Esophagus (tissue), 2 donors: ENCODE data around the gene TERT. TPM values are rescaled to one million over a fixed set of nuclear protein-coding genes. Genes with fewer than 3 reads are reported as not detected.

Experiments
- H3K27ac ChIP-seq, 2 donors: one replicate each; pipeline ENCODE4 v1.5.1; 2013; ENCODE audit warnings: low read depth in 2 of 2, mild to moderate bottlenecking in 2 of 2, inconsistent platforms in 1 of 2, low read length in 1 of 2, moderate library complexity in 1 of 2
- H3K27me3 ChIP-seq, 2 donors: one replicate each; pipeline ENCODE4 v1.6.1; 2013; ENCODE audit warnings: low read length in 2 of 2, control low read depth in 1 of 2, mild to moderate bottlenecking in 1 of 2; ENCODE audit not compliant: insufficient read depth in 2 of 2, control insufficient read depth in 1 of 2
- H3K36me3 ChIP-seq, 2 donors: one replicate each; pipeline ENCODE4 v1.6.1; 2013; ENCODE audit warnings: low read length in 1 of 2; ENCODE audit not compliant: control insufficient read depth in 2 of 2, insufficient read depth in 2 of 2
- H3K4me1 ChIP-seq, 2 donors: one replicate each; pipeline ENCODE4 v1.6.1; 2013; ENCODE audit warnings: low read length in 1 of 2; ENCODE audit not compliant: control insufficient read depth in 2 of 2, insufficient read depth in 2 of 2
- H3K4me3 ChIP-seq, 2 donors: one replicate each; pipeline ENCODE4 v1.5.1; 2013; ENCODE audit warnings: low read length in 2 of 2, mild to moderate bottlenecking in 2 of 2, low read depth in 1 of 2, moderate library complexity in 1 of 2
- H3K9me3 ChIP-seq, 2 donors: one replicate each; pipeline ENCODE4 v1.6.1; 2013; ENCODE audit warnings: mild to moderate bottlenecking in 2 of 2, low read depth in 1 of 2, low read length in 1 of 2, moderate library complexity in 1 of 2; ENCODE audit not compliant: control insufficient read depth in 2 of 2, insufficient read depth in 1 of 2
- WGBS, 2 donors: extraction: QIAGEN DNeasy Blood & Tissue Kit; methylation state at CpG; one replicate each; pipeline ENCODE4 v1.1.7; 2013; 5-methylcytosine and 5-hydroxymethylcytosine counted together
- polyA plus RNA-seq, 2 donors: library from polyadenylated mRNA; stranded (reverse); fragments of 200-250 nt; gene quantifications; one replicate each; pipeline ENCODE4 v1.2.3, GENCODE V29; 2013
- donor health status: healthy with polysubstance abuse.
- donor health status: Bipolar disorder and iron deficiency.

TERT gene
- polyA plus RNA-seq, 2 donors = 0.13 to 0.51 TPM

DNA sequence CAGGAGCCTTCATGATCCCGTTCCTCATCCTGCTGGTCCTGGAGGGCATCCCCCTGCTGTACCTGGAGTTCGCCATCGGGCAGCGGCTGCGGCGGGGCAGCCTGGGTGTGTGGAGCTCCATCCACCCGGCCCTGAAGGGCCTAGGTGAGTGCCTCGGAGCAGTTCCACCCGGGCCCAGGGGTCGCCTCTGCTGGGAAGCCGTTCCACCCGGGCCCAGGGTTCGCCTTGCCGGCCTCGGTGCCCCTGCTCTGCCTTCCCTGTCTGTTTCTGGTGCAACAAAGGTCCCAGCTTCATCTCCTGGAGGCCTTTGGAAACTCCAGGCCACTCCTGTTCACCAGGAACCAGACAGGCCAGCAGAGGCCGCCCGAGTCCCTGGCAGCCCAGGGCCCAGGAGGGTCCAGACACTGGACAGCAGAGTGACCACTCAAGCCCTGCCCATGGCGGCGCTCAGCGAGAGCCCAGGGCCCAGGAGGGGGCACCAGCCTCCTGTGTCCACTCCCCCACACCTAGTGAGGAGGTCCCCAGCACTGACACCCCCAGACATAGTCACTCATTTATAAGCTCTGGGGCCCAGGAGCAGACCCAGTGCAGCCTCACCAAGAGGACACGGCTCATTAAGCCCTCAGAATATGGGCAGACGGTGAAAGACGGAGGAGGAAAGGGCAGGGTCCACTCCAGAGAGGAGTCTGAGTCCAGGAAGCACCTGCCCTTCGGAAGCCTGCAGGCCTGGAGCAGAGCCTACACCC lies 86.0 kb downstream of the TERT start:
- Histone ChIP-seq H3K27me3 (peaks cover 0 to 3% of the 10 kb centered on the region in 2 donors), H3K4me3 (no peak overlapping the region), H3K36me3 (no peaks in the 10 kb centered on the region), H3K9me3 (peaks cover 0 to 6% of the 10 kb centered on the region in 2 donors), H3K27ac (no peak overlapping the region), H3K4me1 (no peaks in the 10 kb centered on the region)
- WGBS, 2 donors = 66 to 77% methylated on average over 22 to 24 of the region's 24 CpGs

DNA sequence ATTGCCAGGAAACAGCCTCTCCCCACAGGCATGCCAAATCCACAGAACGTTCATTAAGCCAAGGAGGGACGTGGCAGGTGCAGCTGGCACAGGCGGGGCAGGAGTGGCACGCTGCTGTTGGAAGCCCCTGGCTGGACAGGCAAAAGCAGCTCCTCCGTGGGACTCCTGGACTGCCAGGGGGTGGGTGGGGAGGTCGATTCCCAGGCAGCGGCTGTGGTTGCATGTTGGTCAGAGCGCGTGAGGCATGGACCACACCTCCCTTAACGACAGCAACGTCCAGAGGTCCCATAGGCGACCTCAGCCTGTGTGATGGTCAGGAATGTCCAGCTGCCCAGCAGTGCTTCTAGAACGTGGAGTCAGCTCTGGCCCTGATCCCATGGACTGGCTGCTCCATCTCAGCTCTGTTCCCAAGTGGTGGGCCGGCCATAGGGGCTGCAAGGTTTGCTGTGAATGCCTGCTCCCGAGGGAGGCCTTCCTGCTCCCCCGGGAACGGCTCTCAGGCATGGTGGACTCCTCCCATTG lies 86.6 kb downstream of the TERT start:
- no peak overlapping the region for H3K4me3 ChIP-seq
- 63 to 70% methylated on average over 17 of the region's 17 CpGs for WGBS, 2 donors
- H3K36me3 ChIP-seq = no peaks in the 10 kb centered on the region
- H3K27me3 ChIP-seq = peaks cover 0 to 3% of the 10 kb centered on the region in 2 donors
- H3K4me1 ChIP-seq = no peaks in the 10 kb centered on the region
- H3K9me3 ChIP-seq = peaks cover 0 to 5% of the 10 kb centered on the region in 2 donors
- no peak overlapping the region for H3K27ac ChIP-seq

DNA sequence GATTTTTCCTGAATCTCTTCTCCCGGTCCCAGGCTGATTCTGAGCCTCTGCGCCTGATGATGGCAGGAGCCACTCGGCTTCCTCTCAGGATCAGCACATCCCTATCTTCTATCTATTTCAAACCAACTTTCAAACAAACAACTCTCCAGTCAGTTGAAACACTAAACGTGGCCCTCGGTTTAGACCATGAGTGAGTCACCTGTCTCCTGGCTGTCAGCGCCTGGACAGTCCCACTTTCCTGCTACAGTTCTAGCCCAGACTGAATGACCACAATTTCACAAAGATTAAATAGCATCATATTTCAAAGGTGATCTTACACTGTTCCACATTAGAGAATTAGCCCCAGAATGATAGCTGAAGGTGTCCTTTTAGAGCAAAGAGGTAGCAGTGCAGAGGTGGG lies 87.3 kb downstream of the TERT start:
- no peaks in the 10 kb centered on the region for H3K36me3 ChIP-seq
- WGBS, 2 donors = 60 to 68% methylated on average over 6 of the region's 6 CpGs
- peaks cover 0 to 5% of the 10 kb centered on the region in 2 donors for H3K9me3 ChIP-seq
- H3K4me3 ChIP-seq = no peak overlapping the region
- H3K27me3 ChIP-seq = peaks cover 0 to 3% of the 10 kb centered on the region in 2 donors
- no peaks in the 10 kb centered on the region for H3K4me1 ChIP-seq
- no peak overlapping the region for H3K27ac ChIP-seq

DNA sequence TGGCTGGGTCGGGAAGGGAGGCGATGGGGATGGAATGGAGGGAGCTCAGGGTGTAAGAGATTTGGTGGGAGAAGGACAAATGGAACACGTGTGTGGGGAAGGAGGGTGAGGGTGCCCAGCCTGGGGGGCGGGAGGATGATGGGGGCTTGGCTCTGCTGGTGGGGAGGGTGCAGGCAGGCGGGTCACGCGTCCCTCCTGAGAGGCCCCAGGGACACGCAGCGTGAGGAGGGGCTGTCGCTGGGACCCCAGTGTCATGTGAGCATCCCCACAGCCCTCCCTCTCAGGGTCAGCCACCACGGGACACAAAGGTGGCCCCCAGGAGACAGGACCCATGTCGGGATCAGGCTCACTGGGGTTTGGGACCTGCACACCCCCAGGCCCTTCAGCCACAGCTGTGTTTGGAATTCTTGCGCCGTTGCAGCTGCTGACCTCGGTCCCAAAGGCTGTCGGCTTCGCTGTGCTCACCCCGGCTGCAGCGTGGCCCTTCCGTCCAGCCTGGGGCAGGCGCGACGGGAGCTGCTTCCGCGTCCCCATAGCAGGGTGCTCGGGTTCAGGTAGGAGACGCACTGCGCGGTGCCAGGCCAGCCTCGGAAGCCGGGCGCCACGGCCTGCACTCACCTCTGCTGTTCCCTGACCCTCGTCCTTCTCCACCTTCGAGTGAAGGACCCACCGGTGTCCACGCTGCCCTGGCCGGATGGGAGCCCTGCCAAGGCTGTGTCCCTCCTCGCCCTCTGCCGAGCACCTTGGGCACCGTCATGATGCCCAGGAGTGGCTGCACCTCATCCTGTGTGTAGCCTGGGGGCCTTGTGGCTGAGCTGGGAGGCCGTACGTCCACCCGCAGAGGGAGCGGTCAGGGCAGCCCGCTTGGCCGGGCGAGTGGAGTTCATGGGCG lies 88.1 kb downstream of the TERT start:
- no peak overlapping the region for H3K27ac ChIP-seq
- H3K4me1 ChIP-seq = no peaks in the 10 kb centered on the region
- peaks cover 0 to 3% of the 10 kb centered on the region in 2 donors for H3K9me3 ChIP-seq
- H3K4me3 ChIP-seq = no peak overlapping the region
- WGBS, 2 donors = 66 to 76% methylated on average over 43 to 49 of the region's 49 CpGs
- H3K27me3 ChIP-seq = peaks cover 0 to 3% of the 10 kb centered on the region in 2 donors
- no peaks in the 10 kb centered on the region for H3K36me3 ChIP-seq

DNA sequence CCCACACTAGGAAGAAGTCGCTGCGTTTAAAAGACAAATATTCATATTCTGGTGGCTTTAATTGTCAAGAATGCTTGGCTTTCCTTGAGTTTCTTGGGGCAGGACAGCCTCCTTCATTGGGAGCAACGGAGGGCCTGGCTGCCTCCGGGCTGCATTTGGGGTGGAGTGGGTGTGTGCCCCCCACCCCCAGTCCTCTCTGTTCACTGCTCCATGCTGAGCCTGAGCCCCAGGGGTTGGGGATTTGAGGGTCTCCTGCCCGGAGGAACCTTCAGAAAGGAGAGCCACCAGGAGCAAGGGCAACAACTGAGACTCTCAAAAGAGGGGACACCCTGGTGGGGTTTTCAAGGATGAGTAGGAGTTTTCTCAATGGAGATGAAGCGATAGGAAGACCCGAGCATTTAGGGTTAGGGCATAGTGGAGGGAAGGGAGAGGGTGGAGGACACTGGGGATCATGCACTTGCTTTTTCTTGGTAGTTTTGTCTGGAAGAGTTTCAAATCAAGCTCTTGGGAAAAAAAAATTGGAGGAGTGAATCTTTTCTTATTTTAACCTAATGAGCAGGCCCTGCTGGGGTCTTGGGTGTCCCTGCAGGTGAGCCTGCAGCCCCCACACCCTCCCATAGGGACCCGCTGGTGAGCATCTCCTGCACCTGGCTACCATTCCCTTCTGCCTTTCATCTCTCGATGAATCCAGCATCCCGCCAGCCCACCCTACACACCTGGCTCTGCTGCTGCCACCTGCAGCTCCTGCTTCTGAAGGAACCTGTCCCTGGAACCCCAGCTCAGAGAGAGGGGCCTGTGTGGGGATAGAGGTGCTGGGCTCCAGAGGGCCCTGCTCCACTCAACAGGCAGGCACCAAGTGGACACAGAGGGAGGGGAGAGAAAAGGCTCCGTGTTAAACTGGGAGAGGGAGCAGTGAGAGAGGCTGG lies 89.3 kb downstream of the TERT start:
- H3K27ac ChIP-seq = no peak overlapping the region
- no peak overlapping the region for H3K4me3 ChIP-seq
- no peaks in the 10 kb centered on the region for H3K36me3 ChIP-seq
- no peaks in the 10 kb centered on the region for H3K4me1 ChIP-seq
- WGBS, 2 donors = 68 to 70% methylated on average over 11 of the region's 11 CpGs
- no peaks in the 10 kb centered on the region for H3K9me3 ChIP-seq
- peaks cover 0 to 3% of the 10 kb centered on the region in 2 donors for H3K27me3 ChIP-seq

DNA sequence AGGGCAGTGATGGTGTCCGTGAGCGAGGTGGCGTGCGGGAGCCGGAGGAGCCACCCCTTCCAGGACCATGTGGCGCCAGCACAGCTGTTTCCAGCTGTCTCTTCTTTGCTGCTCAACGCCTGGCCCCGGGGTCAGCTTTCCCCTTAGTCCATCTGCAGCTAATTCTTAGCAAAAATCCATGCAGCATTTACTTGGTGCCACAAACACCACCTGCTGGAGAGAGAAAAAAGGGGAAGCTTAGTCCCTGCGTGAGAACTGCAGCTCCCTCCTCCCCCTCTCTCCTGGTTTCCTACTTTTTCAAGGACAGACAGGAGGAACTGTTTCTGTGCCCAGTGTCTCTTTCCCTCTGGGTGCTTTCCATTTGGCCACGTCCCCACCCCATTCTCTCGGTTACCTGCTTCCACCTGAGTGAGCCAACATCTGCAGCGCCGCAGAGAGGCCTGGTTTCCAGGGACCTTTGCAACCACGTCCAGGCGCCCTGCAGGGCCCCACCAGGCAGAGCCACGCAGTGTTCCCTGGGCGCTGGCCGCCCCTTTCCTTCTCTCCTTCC lies 90.1 kb downstream of the TERT start:
- H3K27ac ChIP-seq = no peak overlapping the region
- H3K4me1 ChIP-seq = no peaks in the 10 kb centered on the region
- peaks cover 0 to 3% of the 10 kb centered on the region in 2 donors for H3K27me3 ChIP-seq
- H3K36me3 ChIP-seq = no peaks in the 10 kb centered on the region
- no peaks in the 10 kb centered on the region for H3K9me3 ChIP-seq
- WGBS, 2 donors = 23 to 27% methylated on average over 18 of the region's 18 CpGs
- H3K4me3 ChIP-seq = no peak overlapping the region

DNA sequence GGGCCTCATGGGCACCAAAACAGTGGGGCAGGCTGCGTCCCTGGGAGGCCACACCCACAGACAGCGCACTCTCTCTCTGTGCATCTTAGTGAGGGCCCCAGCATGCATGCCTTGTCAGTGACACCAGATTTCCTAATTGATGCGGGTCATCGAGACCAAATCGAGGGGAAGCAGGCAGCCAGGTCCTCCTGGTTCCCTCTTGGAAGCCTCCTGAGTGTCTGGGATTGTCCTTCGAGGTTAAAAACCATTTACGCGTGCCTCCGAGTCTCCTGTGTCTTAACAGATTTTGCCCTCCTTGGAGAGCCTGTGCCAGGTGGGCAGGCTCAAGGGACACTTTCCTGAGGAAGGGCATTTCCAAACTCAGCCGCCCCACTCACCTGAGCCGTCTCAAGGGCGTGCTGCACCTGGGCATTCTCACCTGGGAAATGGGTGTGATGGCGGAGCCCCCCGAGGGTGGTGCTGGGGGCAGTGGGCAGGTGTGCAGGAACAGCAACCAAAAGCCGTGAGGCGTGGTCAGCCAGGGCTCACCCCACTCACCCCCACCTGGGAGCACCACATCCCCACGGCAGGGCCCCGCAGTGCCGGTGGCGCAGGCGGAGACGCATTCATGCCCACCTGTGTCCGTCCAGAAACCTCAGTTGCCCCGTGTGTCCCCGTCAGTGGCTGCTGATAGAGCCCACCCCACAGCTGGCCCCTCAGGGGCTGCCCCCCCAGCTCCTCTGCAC lies 90.7 kb downstream of the TERT start:
- Histone ChIP-seq H3K4me1 (no peaks in the 10 kb centered on the region), H3K27ac (no peak overlapping the region)

DNA sequence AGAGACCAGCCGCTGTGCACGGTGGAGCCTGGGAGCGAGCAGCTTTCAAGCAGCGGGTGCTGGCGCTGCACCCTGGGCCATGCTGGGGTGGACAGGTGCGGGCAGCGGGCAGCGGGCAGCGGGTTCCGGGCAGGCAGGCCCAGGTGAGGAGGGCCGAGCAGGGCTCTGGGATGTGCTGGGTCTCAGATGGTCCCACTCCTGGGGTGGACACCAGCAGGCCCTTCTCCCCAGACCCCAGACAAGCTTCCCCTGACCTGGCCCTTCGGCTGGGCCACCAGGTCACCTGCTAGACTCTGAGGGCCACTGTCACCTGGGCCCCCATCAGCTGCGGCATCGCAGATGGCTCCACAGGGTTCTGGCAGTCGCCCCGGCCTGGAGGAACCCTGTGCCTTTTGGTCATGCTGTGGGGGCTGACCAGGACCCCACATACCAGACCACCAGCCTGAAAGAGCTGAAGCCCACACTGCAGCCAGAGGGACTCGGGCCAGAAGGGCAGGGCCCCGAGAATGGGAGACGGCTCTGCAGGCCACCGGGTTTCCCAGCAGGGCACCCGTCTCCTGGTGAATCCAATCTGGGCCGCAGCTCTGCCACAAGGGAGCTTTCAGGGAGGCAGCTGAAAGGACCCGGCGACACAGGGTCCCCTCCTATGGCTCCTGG lies 91.4 kb downstream of the TERT start:
- Histone ChIP-seq H3K4me1 (no peaks in the 10 kb centered on the region), H3K27ac (no peak overlapping the region), H3K9me3 (no peaks in the 10 kb centered on the region), H3K27me3 (peaks cover 0 to 3% of the 10 kb centered on the region in 2 donors), H3K4me3 (no peak overlapping the region), H3K36me3 (no peaks in the 10 kb centered on the region)
- 80 to 85% methylated on average over 24 of the region's 24 CpGs for WGBS, 2 donors

More for the DNA sequence above, 90.7 kb downstream of the TERT start:
- Histone ChIP-seq H3K4me3 (no peak overlapping the region), H3K36me3 (no peaks in the 10 kb centered on the region), H3K9me3 (no peaks in the 10 kb centered on the region), H3K27me3 (peaks cover 0 to 3% of the 10 kb centered on the region in 2 donors)
- 72 to 75% methylated on average over 25 of the region's 25 CpGs for WGBS, 2 donors
